Activated CD4-positive, alpha-beta T cell treated with anti-CD3 and anti-CD28 coated beads, Interleukin-2, amount 50 U/mL, for 48 hours (primary cell): ENCODE data around the gene BTBD10.
"Not testable (repeated sequence)": the region's sequence is repeated elsewhere in the genome, so short reads cannot be mapped to it uniquely, and the experiment has no call there.

ENCODE experiments used
- DNase-seq, 2 experiments: peaks; one replicate each; pipeline ENCODE4 v3.0.0-alpha.2; 2020

Gene BTBD10

GRCh38 chr11:13438291-13438690 is 24.7 kb downstream of the BTBD10 start:
- no peak for DNase-seq

DNA sequence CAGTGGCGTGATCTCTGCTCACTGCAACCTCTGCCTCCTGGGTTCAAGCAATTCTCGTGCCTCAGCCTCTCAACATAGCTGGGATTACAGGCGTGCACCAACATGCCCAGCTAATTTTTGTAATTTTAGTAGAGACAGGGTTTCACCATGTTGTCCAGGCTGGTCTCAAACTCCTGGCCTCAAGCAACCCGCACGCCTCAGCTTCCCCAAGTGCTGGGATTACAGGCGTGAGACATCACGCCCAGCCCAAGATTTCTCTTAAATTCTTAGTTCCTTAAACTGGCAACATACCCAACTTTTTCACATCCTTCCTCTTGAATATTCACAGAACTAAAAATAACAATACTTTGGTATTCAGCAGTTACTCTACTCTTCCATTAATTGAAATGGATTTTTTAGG is 26.2 kb downstream of the BTBD10 start:
- not testable (repeated sequence) for DNase-seq

- no peak for DNase-seq
These were observed 28.5 kb downstream of the BTBD10 start for GRCh38 chr11:13434247-13435205.

- DNase-seq, result no peak
These were observed 29.6 kb downstream of the BTBD10 start for GRCh38 chr11:13433437-13433836.

GRCh38 chr11:13429836-13430235 is 33.2 kb downstream of the BTBD10 start:
- no peak for DNase-seq

GRCh38 chr11:13429288-13429687 is 33.7 kb downstream of the BTBD10 start:
- no peak for DNase-seq

DNA sequence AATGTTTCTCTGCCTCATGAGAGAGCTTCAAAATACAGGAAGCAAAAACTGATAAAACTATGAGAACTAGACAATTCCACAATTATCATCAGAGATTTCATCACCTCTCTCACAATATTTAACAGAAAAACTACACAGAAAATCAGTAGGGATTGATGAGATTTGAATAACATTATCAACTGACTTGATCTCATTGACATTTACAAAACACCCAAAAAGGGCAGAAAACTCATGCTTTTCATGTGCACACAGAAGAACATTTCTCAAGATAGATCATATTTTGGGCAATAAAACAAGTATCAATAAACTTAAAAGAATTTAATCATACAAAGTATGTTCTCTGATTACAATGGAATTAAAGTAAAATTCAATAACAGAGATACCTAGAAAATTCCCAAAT is 35.6 kb downstream of the BTBD10 start:
- no peak for DNase-seq

DNA sequence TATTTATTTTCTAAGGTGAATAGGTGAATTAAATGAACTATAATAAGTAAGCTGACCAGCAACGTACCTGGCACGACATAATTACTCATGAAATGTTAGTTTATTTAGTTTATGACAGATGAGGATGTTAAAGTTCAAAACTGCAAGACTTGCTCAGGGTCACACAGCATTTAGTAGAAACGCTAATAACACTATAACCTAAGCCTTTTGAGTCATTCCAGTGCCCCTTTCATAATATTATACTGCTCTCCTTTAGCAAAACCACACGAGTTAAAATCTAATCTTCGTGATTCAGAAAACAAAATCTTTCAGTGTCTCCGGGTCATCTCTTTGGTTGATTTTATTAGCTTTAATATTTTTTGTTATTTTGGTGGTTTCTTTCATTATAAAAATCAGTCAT is 39.6 kb downstream of the BTBD10 start:
- DNase-seq, result no peak

GRCh38 chr11:13421561-13421960 is 41.5 kb downstream of the BTBD10 start:
- no peak for DNase-seq

- DNase-seq, result no peak
These were observed 47.8 kb downstream of the BTBD10 start for GRCh38 chr11:13415201-13415600.

GRCh38 chr11:13405220-13405619 is 57.8 kb downstream of the BTBD10 start:
- no peak for DNase-seq

GRCh38 chr11:13398335-13398734 is 64.7 kb downstream of the BTBD10 start:
- not testable (repeated sequence) for DNase-seq

GRCh38 chr11:13391217-13391616 is 71.8 kb downstream of the BTBD10 start:
- no peak for DNase-seq

DNA sequence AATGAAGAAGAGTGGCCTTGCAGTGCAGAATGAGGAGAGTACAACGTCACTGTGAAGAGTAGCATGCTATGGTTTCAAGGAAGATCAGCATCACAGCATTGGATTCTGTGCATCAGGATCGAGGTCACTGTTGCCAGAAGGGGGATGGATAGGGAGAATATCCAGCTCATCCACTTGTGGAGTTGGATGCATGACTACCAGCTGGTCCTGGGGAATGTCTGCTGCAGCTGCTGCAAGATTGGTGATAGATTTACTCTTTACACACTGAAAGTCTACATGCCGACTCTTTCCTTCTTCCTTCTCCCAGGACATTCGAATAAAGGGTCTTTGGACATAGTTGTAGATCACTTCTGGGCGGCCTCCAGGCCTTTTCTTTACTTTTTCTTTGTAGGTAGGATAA is 74.3 kb downstream of the BTBD10 start:
- no peak for DNase-seq

GRCh38 chr11:13386567-13386966 is 76.5 kb downstream of the BTBD10 start:
- DNase-seq, result no peak

DNA sequence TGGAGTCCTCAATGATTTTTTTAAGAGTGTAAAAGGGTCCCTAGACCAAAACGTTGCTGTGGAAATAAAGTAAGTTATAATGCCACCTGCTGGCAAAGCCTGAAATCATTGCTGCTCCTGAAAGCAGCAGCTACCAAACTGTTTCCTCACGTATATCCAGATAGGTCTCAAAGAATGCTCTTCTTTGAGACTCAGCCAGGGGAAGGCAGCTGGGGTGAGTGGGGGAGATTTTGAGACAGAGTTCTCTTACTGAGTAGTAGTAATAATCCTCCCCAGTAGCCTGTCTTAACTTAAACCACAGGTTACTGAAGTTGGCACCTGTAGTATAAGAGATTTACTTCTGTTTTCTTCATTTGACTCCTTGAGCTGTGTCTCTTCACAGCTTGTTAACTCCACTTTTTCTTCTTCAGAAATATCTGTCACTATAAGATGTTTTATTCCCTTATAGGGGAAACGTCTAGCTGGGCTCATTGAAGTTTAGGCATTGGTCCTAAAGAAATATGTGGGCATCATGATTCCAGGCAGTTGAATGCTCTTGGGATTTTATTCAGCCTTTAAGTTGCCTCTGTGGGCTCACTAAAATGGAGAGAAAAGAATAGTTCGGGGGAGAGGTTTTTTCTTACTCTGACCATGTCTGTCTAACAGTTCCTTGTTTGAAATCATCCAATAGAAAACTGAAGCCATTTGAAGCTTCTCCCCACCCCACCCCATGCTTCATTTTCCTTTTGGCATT is 77.9 kb downstream of the BTBD10 start:
- DNase-seq, result peak; percentile 10 to 27

- DNase-seq, result no peak
These were observed 80.3 kb downstream of the BTBD10 start for GRCh38 chr11:13382751-13383150.

DNA sequence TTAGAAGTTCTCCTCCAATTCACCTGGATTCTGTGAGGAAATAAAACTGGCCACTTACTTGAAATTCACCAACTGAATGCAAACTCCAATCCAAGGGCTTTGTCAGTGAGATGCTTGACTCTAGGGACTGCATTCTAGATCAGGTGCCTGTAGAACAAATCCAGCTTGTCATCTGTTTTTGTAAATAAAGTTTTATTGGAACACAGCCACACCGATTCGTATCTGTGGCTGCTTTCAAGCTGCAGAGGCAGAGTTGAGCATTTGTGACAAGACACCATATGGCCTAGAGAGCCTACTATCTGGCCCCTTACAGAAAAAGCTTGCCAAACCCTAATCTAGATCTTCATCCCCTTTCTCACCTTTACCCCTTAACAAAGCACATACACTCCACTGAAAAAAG is 82.3 kb downstream of the BTBD10 start:
- no peak for DNase-seq

- DNase-seq, result no peak
These were observed 84.7 kb downstream of the BTBD10 start for GRCh38 chr11:13378316-13378715.

- no peak for DNase-seq
These were observed 86.2 kb downstream of the BTBD10 start for GRCh38 chr11:13376838-13377237.

DNA sequence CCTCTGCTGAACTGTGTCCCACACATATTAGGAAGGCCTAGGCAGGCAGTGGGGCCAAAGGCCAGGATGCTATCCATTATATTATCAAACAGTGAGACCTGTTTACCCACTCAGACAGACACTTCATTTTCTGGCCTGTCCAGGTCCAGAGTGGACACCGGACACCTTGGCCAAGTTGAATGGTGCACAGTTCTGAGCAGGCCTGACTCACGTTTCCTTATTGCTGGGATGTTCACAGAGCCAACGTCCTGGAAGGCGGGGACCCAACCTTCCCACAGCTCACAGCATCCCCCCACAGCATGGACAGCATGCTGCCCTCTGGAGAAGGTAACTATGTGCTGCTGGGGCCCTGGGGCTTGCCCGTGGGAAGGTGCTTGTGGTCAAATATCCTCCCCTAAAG is 86.6 kb downstream of the BTBD10 start:
- DNase-seq, result no peak

GRCh38 chr11:13375798-13376197 is 87.2 kb downstream of the BTBD10 start:
- DNase-seq, result no peak

DNA sequence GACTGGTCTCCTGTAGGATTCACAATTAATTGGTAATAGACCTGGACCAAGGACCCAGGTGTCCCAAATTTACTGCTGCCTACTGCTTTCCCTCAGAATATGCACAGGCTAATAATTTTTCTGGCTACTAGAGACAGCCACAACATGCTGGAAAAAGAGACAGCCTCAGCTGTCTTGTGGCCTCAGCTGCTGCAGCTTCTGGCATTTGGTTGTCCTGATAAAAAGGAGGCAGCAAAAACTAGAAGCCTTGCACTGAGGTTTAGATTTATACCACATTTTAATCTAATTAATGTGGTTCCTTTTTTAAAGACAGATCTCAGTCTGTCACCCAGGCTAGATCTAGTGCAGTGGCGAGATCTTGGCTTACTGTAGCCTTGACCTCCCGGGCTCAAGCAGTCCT is 89.8 kb downstream of the BTBD10 start:
- no peak for DNase-seq

GRCh38 chr11:13368041-13368446 is 95.0 kb downstream of the BTBD10 start:
- DNase-seq, result no peak
